ENCODE measurements around the gene QKI.
"Not testable (repeated sequence)": the region's sequence is repeated elsewhere in the genome, so short reads cannot be mapped to it uniquely, and the experiment has no call there.

Gene QKI

GRCh38 chr6:163585932-163586437 is 171.5 kb downstream of the QKI start:
- no peak for DNase-seq

GRCh38 chr6:163586888-163587287 is 172.4 kb downstream of the QKI start:
- no peak for DNase-seq

- DNase-seq = no peak
Measured at GRCh38 chr6:163588220-163588919, 173.9 kb downstream of the QKI start.

- DNase-seq = no peak
Measured at GRCh38 chr6:163589387-163589786, 174.9 kb downstream of the QKI start.

GRCh38 chr6:163590132-163590531 is 175.6 kb downstream of the QKI start:
- not testable (repeated sequence) for DNase-seq

GRCh38 chr6:163592872-163593271 is 178.4 kb downstream of the QKI start:
- no peak for DNase-seq

GRCh38 chr6:163596174-163596573 is 181.7 kb downstream of the QKI start:
- DNase-seq = no peak

- no peak for DNase-seq
Measured at GRCh38 chr6:163599136-163599535, 184.6 kb downstream of the QKI start.

GRCh38 chr6:163599684-163600083 is 185.2 kb downstream of the QKI start:
- DNase-seq = no peak

GRCh38 chr6:163600331-163600730 is 185.8 kb downstream of the QKI start:
- DNase-seq = no peak

- DNase-seq = no peak
Measured at GRCh38 chr6:163600781-163601180, 186.3 kb downstream of the QKI start.

- no peak for DNase-seq
Measured at GRCh38 chr6:163602851-163603250, 188.3 kb downstream of the QKI start.

GRCh38 chr6:163603395-163603794 is 188.9 kb downstream of the QKI start:
- no peak for DNase-seq

GRCh38 chr6:163605385-163606097 is 191.0 kb downstream of the QKI start:
- DNase-seq = no peak

GRCh38 chr6:163607792-163608191 is 193.3 kb downstream of the QKI start:
- no peak for DNase-seq

- no peak for DNase-seq
Measured at GRCh38 chr6:163608204-163608644, 193.7 kb downstream of the QKI start.

GRCh38 chr6:163612200-163612599 is 197.7 kb downstream of the QKI start:
- no peak for DNase-seq

GRCh38 chr6:163613025-163613424 is 198.5 kb downstream of the QKI start:
- DNase-seq = no peak

- DNase-seq = no peak
Measured at GRCh38 chr6:163613668-163614067, 199.2 kb downstream of the QKI start.

GRCh38 chr6:163616452-163616851 is 201.9 kb downstream of the QKI start:
- DNase-seq = no peak

GRCh38 chr6:163617549-163617948 is 203.0 kb downstream of the QKI start:
- no peak for DNase-seq

- DNase-seq = no peak
Measured at GRCh38 chr6:163620101-163620500, 205.6 kb downstream of the QKI start.

GRCh38 chr6:163620670-163621330 is 206.3 kb downstream of the QKI start:
- no peak for DNase-seq

- no peak for DNase-seq
Measured at GRCh38 chr6:163625265-163625664, 210.7 kb downstream of the QKI start.
